H1 (cell line): ENCODE results near the gene PBX1.

Source experiments
- CTCF ChIP-seq, 3 experiments: IDR thresholded peaks; 1 replicate in 2 of 3; 2 replicates in 1 of 3; pipeline versions ENCODE4 v1.5.1 to v1.6.1; 2011; ENCODE audit warnings: low read length in 3 of 3, mild to moderate bottlenecking in 3 of 3, inconsistent platforms in 2 of 3, low read depth in 1 of 3, moderate library complexity in 1 of 3; ENCODE audit not compliant: insufficient read depth in 1 of 3; ENCODE audit errors: control extremely low read depth in 1 of 3
- POLR2A ChIP-seq, 2 experiments: IDR thresholded peaks; 1 replicate in 1 of 2; 2 replicates in 1 of 2; pipeline ENCODE4 v1.6.1; 2011; ENCODE audit warnings: low read depth in 2 of 2, low read length in 2 of 2, mild to moderate bottlenecking in 2 of 2; ENCODE audit errors: control extremely low read depth in 1 of 2
- RXRA ChIP-seq: IDR thresholded peaks from 2 replicates; pipeline ENCODE4 v1.6.1; 2011; ENCODE audit warnings: low read depth, mild to moderate bottlenecking, low read length, moderate library complexity; ENCODE audit not compliant: insufficient read depth

- TF ChIP-seq RXRA (no peak), CTCF (IDR thresholded peaks at IDR 0.05; ENCODE audit: control extremely low read depth in 1 of 3, insufficient read depth in 1 of 3, low read depth in 1 of 3, low read length in 3 of 3) (no peak), POLR2A (IDR thresholded peaks at IDR 0.05; ENCODE audit: control extremely low read depth in 1 of 2, low read depth in 2 of 2, low read length in 2 of 2) (no peak)
Observed at GRCh38 chr1:164664127-164664526, 105.1 kb downstream of the PBX1 start.
